K562 (cell line): ENCODE measurements around the gene MT1X. TPM values are rescaled to one million over a fixed set of nuclear protein-coding genes. Genes with fewer than 3 reads are reported as not detected.

Source experiments
- ATAC-seq: fragments of 200-7000 bp; cut with Tn5 transposase; 3 replicates; pipeline ENCODE4 v1.9.1; 2020; ENCODE audit warnings: moderate library complexity
- BruUV-seq: library from RNA; stranded (reverse); fragments of 400-500 nt; replicated peaks from 2 replicates; lab custom pipeline; 2021; lab: Mats Ljungman, UMichigan
- CTCF ChIA-PET: fragments of 300-600 bp; formaldehyde crosslinking; extraction: SDS; loops from one replicate; lab custom pipeline; 2021; ENCODE audit warnings: low intra/inter-chr PET ratio; lab: Yijun Ruan, JAX
- POLR2A ChIA-PET: fragments of 300-600, 350-650 bp; sonication (Branson Sonifier 250); formaldehyde crosslinking; extraction: SDS; loops from one replicate; lab custom pipeline; 2021; ENCODE audit warnings: antibody characterized with exemption, inconsistent platforms; lab: Yijun Ruan, JAX
- DNase-seq, 4 experiments: peaks; one replicate each; pipeline versions ENCODE4 v3.0.0 to v3.0.0-alpha.2; 2011 to 2018; ENCODE audit warnings: low spot score in 3 of 4, mixed read lengths in 3 of 4; ENCODE audit errors: extremely low read depth in 1 of 4
- FAIRE-seq: peaks from 2 replicates; lab custom pipeline; 2011; peaks lifted over from hg19 to GRCh38; lab: Jason Lieb, UNC
- H2AFZ ChIP-seq: 2 replicates; pipeline ENCODE4 v1.6.0; 2011; ENCODE audit warnings: low read depth, low read length, control low read depth, inconsistent platforms
- H3K27ac ChIP-seq: fragments of 200-600 bp; 3 replicates; pipeline ENCODE4 v1.8.0; 2011; ENCODE audit warnings: low read depth, mild to moderate bottlenecking, control low read depth, inconsistent platforms, low read length, moderate library complexity, mixed read lengths; ENCODE audit errors: extremely low read depth
- H3K27me3 ChIP-seq, 2 experiments: fragments of 300-600 bp in 1 of 2; 2 replicates in 1 of 2; 3 replicates in 1 of 2; pipeline versions ENCODE4 v1.6.0 to v1.8.0; 2011; ENCODE audit warnings: inconsistent platforms in 2 of 2, low read length in 2 of 2, mild to moderate bottlenecking in 1 of 2, mixed read lengths in 1 of 2, moderate library complexity in 1 of 2; ENCODE audit not compliant: control insufficient read depth in 2 of 2, insufficient read depth in 2 of 2
- H3K36me3 ChIP-seq: fragments of 300-600 bp; 3 replicates; pipeline ENCODE4 v1.8.0; 2011; ENCODE audit warnings: mild to moderate bottlenecking, low read length, inconsistent platforms; ENCODE audit not compliant: control insufficient read depth, insufficient read depth
- H3K4me1 ChIP-seq, 2 experiments: fragments of 200-600 bp in 1 of 2; replicated peaks in 1 of 2; 2 replicates in 1 of 2; 3 replicates in 1 of 2; pipeline versions ENCODE4 v1.5.1 to v1.8.0; 2011; ENCODE audit warnings: inconsistent platforms in 2 of 2, low read length in 2 of 2, mild to moderate bottlenecking in 1 of 2, mixed read lengths in 1 of 2, moderate library complexity in 1 of 2; ENCODE audit not compliant: control insufficient read depth in 2 of 2, insufficient read depth in 2 of 2
- H3K4me2 ChIP-seq: 2 replicates; pipeline ENCODE4 v1.6.1; 2011; ENCODE audit warnings: low read length, control low read depth, inconsistent platforms, mixed read lengths; ENCODE audit not compliant: insufficient read depth
- H3K4me3 ChIP-seq: fragments of 200-600 bp; sonication (generic), shearing (Covaris generic); 2 replicates; pipeline ENCODE4 v1.5.1; 2016; ENCODE audit warnings: control low read depth, inconsistent platforms
- H3K79me2 ChIP-seq: fragments of 200-600 bp; 3 replicates; pipeline ENCODE4 v1.8.0; 2011; ENCODE audit warnings: low read length, inconsistent platforms; ENCODE audit not compliant: control insufficient read depth, insufficient read depth
- H3K9ac ChIP-seq, 2 experiments: 2 replicates each; pipeline versions ENCODE4 v1.6.0 to v1.6.1; 2011; ENCODE audit warnings: low read depth in 2 of 2, low read length in 2 of 2, control low read depth in 1 of 2, inconsistent platforms in 1 of 2, mild to moderate bottlenecking in 1 of 2, mixed read lengths in 1 of 2; ENCODE audit not compliant: insufficient read depth in 1 of 2
- H3K9me1 ChIP-seq: one replicate; pipeline ENCODE4 v1.6.0; 2011; ENCODE audit warnings: inconsistent platforms, mild to moderate bottlenecking, low read length, moderate library complexity; ENCODE audit not compliant: control insufficient read depth, insufficient read depth
- H3K9me3 ChIP-seq: replicated peaks from 2 replicates; pipeline ENCODE4 v1.5.1; 2011; ENCODE audit warnings: low read depth, low read length, inconsistent platforms; ENCODE audit not compliant: control insufficient read depth, insufficient read depth
- H4K20me1 ChIP-seq: replicated peaks from 2 replicates; pipeline ENCODE4 v1.6.1; 2011; ENCODE audit warnings: low read length, inconsistent platforms, mixed read lengths; ENCODE audit not compliant: control insufficient read depth, insufficient read depth
- CBX8 ChIP-seq: fragments of 200-600 bp; sonication (generic); IDR thresholded peaks from 2 replicates; pipeline ENCODE4 v1.6.1; 2012; ENCODE audit warnings: borderline replicate concordance, mixed run types, low read depth, mild to moderate bottlenecking, moderate library complexity, mixed read lengths, low read length, control low read depth, inconsistent platforms; ENCODE audit not compliant: poor library complexity, severe bottlenecking; ENCODE audit errors: extremely low read depth
- CEBPB ChIP-seq: fragments of 450-650 bp; IDR thresholded peaks from 2 replicates; pipeline ENCODE4 v1.6.1; 2016; ENCODE audit warnings: missing genetic modification characterization, missing compliant biosample characterization
- DDX20 ChIP-seq: fragments of 450-650 bp; IDR thresholded peaks from 2 replicates; pipeline ENCODE4 v1.6.1; 2016; ENCODE audit warnings: missing genetic modification characterization, low read depth, mild to moderate bottlenecking, missing compliant biosample characterization, moderate library complexity
- KAT7 ChIP-seq: sonication (generic); formaldehyde crosslinking; IDR thresholded peaks from 2 replicates; pipeline ENCODE4 v1.8.0; 2022; ENCODE audit warnings: missing genetic modification reagents, mild to moderate bottlenecking, borderline replicate concordance
- RAD21 ChIP-seq, 2 experiments: fragments of 250-450 bp in 1 of 2; fragments of 450-650 bp in 1 of 2; sonication (Bioruptor Pico) in 1 of 2; formaldehyde crosslinking in 1 of 2; IDR thresholded peaks in 1 of 2; conservative IDR thresholded peaks in 1 of 2; 2 replicates each; pipeline versions ENCODE4 v1.4.0 to v1.8.0; 2020 to 2022; ENCODE audit warnings: mild to moderate bottlenecking in 2 of 2, moderate library complexity in 1 of 2
- TARDBP ChIP-seq: fragments of 450-650 bp; IDR thresholded peaks from 2 replicates; pipeline ENCODE4 v1.6.1; 2016
- WGBS: fragments of 100-300 bp; shearing (Covaris generic); methylation state at CpG from one replicate; pipeline ENCODE4 v1.1.6; 2016; ENCODE audit warnings: low coverage, mixed read lengths; ENCODE audit not compliant: insufficient coverage; ENCODE audit errors: missing lambda C conversion rate; 5-methylcytosine and 5-hydroxymethylcytosine counted together
- in situ Hi-C: fragments of 300-500 bp; cut with MboI; formaldehyde crosslinking; loops from 4 replicates; pipeline ENCODE4 v1.15.0; 2018; ENCODE audit warnings: inconsistent platforms, mixed read lengths
- intact Hi-C: fragments of 100-400 bp; cut with micrococcal nuclease; formaldehyde crosslinking; loops from 2 replicates; pipeline ENCODE4 v1.14.2; 2022
- polyA plus RNA-seq, 8 experiments: library from polyadenylated mRNA; depleted of rRNA in 4 of 8; stranded (reverse) in 5 of 8; unstranded in 3 of 8; fragments of >200 nt; fragmentation: Nextera tagmentation in 2 of 8; fragmentation: Illumina TruSeq in 1 of 8; extraction: Ambion mirVana in 2 of 8; extraction: Trizol in 1 of 8; gene quantifications; 2 replicates each; pipeline versions ENCODE4 v1.2.1 to v1.2.3, GENCODE V29; 2011 to 2014; ENCODE audit warnings: inconsistent platforms in 1 of 8, missing spikeins in 1 of 8
- total RNA-seq, 7 experiments: library from RNA; depleted of rRNA in 6 of 7; stranded (reverse); fragments of >200 nt in 6 of 7; fragmentation: Illumina TruSeq in 2 of 7; extraction: Trizol in 2 of 7; gene quantifications; 2 replicates each; pipeline versions ENCODE4 v1.2.1 to v1.2.3, GENCODE V29; 2011 to 2021; ENCODE audit warnings: low replicate concordance in 1 of 7
- TF ChIP-seq, protein P1 (sequence below): sonication (generic); formaldehyde crosslinking; IDR thresholded peaks from 2 replicates; pipeline ENCODE4 v1.8.0; 2023; ENCODE audit warnings: mild to moderate bottlenecking, missing genetic modification reagents

Gene MT1X
- total and polyA plus RNA-seq, 9 of the 15 experiments (the other 6 are each of a cell fraction or from before 2014, with no cell fraction given): 4.9 to 22.8 (median 8.7) TPM

DNA sequence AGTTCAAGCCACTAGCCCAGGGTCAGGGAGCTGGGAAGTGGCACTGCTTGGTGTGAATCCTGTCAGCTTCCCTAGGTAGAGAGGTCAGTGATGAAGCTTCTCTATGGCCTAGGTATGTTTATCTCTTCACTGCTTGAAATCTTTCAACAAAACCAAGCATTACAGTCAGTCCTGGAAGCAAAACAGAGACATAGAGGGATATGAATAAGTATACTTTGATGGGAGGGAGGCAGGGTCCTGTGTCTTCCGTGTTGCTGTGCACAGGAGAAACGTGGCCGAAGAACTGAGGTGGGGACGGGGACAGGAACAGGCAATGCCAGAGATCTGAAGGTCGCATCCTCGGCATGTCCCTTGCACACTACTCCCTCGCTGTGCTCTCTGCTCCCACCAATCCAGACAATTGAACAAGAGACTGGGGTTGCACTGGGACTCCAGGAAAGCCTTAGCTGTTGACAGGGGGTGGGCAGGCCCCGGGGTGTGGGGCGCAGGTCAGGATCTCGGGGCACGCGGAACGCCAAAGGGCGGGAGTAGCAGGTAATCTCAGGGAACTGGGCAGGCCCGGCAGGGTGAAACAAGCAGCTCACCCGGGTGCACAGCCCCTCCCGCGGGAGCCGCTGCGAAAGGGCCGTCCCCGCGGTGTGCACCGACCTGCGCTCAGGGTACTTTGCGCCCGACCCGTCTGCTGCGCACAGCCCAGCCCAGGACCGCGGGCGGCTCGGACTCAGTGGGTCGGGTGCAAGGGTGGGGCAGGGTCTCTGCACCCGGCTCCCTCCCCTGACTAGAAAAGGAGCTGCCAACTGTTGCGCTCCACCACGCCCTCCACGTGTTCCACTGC lies 13.0 kb upstream of the MT1X start, which contains the start of gene MT1H:
MT1H (plus strand) TSS at position 810 of the 835 bp plus-strand sequence. CDS start 71 bp downstream, outside the sequence.
- under 1% methylated on average over 30 of the region's 38 CpGs for WGBS
- no peaks in the 10 kb centered on the region for H3K9me1 ChIP-seq
- H3K9me3 ChIP-seq: no peaks in the 10 kb centered on the region
- in situ Hi-C loops (no loop called here), intact Hi-C loops (no loop called here)
- no peaks in the 10 kb centered on the region for H3K79me2 ChIP-seq
- no peak within 1 kb of the TSS for H3K27ac ChIP-seq
- no peak within 1 kb of the TSS for H3K4me2 ChIP-seq
- H3K4me1 ChIP-seq: peaks cover 0 to 5% of the 10 kb centered on the region in 2 experiments; a peak in 1 of 5 replicates
- no peaks in the 10 kb centered on the region for H3K36me3 ChIP-seq
- no TSS peak for BruUV-seq
- no peak within 1 kb of the TSS for H3K9ac ChIP-seq
- TF ChIP-seq CBX8 (no peak), KAT7 (CRISPR knock-in tag) (no peak), CEBPB (no peak), DDX20 (tag) (no peak), TARDBP (no peak), RAD21 (CRISPR knock-in tag; conservative IDR thresholded peaks at IDR 0.05 in 1 of 2, IDR thresholded peaks at IDR 0.05 in 1 of 2) (no peak)
- TF ChIP-seq, protein P1, sequence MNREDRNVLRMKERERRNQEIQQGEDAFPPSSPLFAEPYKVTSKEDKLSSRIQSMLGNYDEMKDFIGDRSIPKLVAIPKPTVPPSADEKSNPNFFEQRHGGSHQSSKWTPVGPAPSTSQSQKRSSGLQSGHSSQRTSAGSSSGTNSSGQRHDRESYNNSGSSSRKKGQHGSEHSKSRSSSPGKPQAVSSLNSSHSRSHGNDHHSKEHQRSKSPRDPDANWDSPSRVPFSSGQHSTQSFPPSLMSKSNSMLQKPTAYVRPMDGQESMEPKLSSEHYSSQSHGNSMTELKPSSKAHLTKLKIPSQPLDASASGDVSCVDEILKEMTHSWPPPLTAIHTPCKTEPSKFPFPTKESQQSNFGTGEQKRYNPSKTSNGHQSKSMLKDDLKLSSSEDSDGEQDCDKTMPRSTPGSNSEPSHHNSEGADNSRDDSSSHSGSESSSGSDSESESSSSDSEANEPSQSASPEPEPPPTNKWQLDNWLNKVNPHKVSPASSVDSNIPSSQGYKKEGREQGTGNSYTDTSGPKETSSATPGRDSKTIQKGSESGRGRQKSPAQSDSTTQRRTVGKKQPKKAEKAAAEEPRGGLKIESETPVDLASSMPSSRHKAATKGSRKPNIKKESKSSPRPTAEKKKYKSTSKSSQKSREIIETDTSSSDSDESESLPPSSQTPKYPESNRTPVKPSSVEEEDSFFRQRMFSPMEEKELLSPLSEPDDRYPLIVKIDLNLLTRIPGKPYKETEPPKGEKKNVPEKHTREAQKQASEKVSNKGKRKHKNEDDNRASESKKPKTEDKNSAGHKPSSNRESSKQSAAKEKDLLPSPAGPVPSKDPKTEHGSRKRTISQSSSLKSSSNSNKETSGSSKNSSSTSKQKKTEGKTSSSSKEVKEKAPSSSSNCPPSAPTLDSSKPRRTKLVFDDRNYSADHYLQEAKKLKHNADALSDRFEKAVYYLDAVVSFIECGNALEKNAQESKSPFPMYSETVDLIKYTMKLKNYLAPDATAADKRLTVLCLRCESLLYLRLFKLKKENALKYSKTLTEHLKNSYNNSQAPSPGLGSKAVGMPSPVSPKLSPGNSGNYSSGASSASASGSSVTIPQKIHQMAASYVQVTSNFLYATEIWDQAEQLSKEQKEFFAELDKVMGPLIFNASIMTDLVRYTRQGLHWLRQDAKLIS: no peak
- POLR2A ChIA-PET: interaction anchor here (0.5 to 1.1 kb wide), 2 partner anchors 109 to 125 kb away, joined by 3 to 4 read pairs; no protein-coding TSS in a partner anchor
- no peak within 1 kb of the TSS for H3K4me3 ChIP-seq
- peaks cover 11% of the 10 kb centered on the region; the same call in 1 of the 2 replicates for H4K20me1 ChIP-seq
- no peak for ATAC-seq
- no peak for FAIRE-seq
- peaks cover 47 to 58% of the 10 kb centered on the region in 2 experiments for H3K27me3 ChIP-seq
- CTCF ChIA-PET: no interaction called here
- no peak for DNase-seq
- H2AFZ ChIP-seq: no peak within 1 kb of the TSS
